Iris pigment epithelial cell (primary cell): ENCODE results near the gene IQSEC3.

Experiments
- DNase-seq: peaks from one replicate; pipeline ENCODE4 v3.0.0-alpha.2; 2011; ENCODE audit warnings: low read depth

The IQSEC3 gene

DNA sequence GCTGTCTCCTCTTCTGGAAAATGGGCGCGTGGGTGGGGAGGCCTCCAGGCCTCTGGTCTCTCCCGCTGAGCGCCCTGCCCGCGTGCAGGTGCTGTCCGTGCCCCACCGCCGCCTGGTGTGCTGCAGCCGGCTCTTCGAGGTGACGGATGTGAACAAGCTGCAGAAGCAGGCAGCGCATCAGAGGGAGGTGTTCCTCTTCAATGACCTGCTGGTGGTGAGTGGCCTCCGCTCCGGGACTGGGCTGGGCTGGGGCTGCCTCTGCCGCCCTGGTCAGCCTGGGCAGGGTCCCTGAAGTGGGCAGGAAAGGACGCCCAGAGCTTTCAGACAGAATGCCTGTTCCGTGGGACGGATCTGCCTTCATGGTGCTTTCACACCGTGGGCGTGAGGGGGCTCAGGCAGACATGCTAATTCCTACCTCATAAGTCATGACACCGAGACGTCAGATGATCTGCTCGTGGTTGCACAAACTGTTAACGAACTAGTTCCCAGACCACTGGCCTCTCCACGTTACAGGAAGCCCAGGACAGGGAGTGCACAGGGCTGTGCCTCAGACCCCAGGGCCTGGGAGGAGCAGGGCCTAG is 96.9 kb downstream of the IQSEC3 start:
- no peak for DNase-seq

DNA sequence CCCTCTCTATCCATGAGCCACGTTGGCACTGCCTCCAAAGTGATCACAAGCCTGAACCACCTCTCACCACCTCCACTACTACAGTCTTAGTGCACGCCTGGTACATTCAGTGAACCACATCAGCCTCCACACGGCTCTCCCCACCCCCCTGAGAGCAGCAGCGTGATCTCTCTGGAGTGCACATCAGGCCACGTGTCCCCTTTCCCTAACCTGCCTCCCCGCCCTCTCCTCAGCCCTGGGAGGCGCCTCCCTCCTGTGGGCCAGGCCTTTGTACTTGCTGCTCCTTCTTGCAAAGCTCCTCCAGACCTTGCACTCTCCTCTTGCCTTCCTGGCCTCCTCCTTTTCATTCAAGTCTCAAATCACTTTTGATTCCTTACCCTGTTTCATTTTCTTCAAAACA is 97.6 kb downstream of the IQSEC3 start:
- DNase-seq = no peak

- no peak for DNase-seq
Observed at GRCh38 chr12:165862-166368, 99.3 kb downstream of the IQSEC3 start.

DNA sequence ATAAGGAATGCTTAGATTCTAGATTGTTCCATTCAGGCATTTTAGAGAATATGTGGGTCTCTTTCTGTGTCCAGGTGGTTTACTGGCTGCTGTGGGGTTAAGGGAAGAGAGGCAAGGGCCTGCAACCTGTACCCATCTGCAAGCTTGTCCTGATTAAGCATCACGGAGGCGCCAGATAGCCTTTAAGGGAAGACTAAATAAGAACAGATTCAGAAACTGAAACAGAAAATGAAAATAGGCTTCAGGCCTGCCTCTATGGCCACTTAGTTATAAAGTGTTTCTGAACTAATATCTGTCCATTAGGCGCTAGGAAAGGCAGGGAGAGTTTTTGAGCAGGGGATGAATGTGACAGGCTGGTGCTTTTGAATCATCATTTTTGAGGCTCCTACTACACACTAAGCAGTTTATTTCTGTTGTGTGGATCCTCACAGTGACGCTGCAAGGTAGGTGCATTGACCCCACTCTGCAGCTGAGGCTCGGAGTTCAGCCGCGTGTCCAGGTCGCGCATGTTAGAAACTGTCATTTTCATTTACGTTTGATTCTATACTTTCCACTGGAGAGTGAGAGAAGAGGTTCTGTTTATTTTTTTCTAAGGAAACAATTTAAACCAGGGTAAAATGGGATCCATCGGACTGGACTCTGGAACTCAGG is 100.0 kb downstream of the IQSEC3 start:
- DNase-seq = no peak

DNA sequence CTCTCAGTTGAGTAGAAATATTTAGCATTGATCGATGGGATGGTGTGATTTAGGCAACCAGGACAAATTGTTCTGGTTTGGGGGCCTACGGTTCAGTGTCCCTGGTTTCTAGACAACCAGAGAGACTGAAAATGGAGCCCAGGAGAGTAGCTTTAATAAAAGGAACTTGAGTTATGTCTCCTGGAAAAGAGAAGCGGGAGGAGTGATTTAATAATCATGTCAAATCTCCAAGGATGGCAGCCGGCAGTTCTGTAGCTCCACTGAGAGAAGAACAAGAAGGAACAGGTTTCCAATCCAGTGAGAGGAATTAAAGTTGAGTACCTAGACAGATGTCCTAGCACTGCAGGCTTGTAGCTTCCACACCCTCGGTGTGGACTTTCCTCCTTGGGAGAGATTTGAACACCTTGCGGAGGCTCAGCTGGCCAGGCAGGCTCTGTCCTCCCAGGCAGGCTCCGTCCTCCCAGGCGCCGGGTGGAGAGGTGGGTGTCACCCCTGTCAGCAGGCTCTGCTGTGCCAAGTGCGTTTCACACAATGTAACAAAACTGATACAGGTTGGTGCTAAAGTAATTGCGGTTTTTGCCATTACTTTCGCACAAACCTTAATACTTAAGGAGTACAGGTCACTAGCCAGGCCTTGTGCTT is 101.5 kb downstream of the IQSEC3 start:
- no peak for DNase-seq

DNA sequence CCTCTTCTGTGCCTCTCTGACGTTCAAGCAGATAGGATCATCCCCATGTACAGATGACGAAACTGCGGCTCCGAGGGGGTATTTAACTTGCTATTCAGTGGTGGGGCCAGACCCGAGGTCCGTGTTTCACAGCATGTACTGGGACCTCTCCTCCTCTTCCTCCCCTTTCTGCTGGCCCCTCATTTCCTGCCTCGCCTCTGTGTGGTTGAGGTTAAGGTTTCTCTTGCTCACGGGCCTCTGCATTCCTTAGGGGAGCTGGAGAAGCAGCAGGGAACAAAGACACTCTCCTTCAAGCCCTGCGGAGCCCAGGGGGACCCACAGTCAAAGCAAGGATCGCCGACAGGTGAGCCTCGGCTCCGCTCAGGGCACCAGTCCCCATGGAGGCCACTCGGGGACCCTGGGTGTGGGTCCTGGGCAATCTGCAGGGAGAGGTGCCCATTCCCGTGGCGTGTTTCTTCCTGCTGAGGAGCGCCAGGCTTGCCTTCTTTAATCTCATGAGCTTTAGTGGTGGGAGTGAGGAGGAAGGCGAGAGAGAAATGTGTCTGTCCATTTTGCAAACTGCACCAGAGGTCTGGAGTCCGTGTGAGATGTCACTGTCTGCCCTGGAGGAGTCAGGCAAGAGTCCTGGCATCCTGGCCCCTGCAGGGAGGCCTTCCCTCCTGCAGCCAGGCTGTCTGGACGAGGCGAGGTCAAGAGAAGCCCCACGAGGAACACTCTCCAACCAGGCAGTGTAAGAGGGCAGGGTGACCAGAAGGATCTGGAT is 102.4 kb downstream of the IQSEC3 start:
- DNase-seq = no peak

GRCh38 chr12:169528-170370 is 103.2 kb downstream of the IQSEC3 start:
- no peak for DNase-seq

GRCh38 chr12:170371-171225 is 104.0 kb downstream of the IQSEC3 start:
- no peak for DNase-seq

DNA sequence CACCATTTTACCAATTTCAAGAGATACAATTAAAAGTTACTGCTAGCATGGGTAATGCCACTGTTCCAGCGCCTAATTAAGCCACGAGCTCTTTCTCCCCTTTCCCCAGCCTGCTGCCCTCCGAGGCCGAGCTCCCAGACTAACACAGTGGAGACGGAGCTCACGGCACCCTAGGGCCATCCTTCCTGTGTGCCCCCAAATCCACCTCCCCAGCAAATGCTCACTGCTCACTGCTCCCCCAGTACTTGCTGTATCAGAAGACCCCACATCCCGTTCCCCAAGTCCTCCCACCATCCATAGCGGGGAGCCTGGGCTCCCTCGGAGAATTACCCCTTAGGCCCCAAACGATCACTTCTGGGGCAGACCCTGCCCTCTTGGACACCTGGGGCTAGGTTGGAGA is 104.7 kb downstream of the IQSEC3 start:
- DNase-seq = no peak

- DNase-seq = no peak
Observed at GRCh38 chr12:171743-172676, 105.4 kb downstream of the IQSEC3 start.

GRCh38 chr12:172732-173161 is 106.2 kb downstream of the IQSEC3 start:
- no peak for DNase-seq

DNA sequence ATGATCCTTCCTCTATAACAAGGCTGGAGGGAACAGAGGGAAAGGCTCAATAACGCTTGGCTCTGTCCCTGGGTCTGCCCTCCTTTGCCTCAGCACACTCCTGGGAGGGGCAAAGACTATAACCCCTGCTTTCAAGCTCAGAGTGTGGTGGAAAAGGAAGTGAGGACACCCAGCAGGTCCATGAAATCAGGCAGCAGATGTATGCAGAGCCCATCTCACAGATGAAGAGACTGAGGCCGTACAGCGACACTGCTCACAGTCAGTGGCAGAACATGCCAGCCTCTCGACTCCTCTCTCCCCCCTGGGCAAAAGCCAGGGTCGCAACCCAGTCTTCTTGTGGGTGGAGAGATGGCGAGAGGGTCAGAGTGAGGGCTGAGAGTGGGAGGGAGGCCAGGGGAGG is 107.6 kb downstream of the IQSEC3 start:
- no peak for DNase-seq

- DNase-seq = no peak
Observed at GRCh38 chr12:174596-174995, 108.0 kb downstream of the IQSEC3 start.

DNA sequence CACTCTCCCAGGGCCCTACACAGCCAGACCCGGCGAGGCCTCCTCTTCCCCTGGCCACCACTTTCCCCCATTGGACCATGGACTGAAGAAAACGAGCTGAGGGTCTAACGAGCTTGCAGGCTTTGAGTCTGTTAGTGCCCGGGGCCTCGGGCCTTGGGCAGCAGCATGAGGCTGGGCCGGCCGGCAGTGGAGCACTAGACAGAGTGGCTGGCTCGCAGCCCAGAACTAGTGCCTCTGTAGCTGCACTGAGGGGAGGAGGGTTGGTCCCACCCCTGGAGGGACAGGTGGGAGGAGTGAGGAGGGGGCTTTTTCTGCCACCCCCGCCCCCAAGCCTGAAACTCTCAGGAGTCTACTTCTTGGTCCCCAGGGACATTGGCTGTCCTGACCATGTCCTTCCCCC is 108.7 kb downstream of the IQSEC3 start:
- DNase-seq = peak; percentile 6

DNA sequence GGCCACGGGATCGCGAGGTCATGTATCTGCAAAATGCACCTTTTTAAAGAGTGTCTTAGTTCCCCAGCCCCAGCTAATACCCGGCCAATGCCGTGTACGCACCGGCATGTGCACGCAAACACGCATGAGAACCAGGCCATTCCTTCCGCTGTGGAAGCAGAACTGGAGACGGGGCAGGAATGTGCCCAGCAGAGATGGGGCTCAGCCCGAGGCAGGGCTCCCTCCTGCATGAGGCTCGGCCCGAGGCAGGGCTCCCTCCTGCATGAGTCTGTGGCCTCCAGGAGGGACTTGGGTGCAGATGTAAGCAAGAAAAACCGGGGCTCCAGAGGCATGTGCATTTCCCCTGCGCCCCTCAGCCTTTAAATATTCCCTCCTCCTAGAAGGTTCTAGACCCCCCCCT is 109.2 kb downstream of the IQSEC3 start:
- no peak for DNase-seq

- peak; percentile 20 for DNase-seq
Observed at GRCh38 chr12:176321-177181, 110.0 kb downstream of the IQSEC3 start.

- DNase-seq = no peak
Observed at GRCh38 chr12:177336-177979, 110.9 kb downstream of the IQSEC3 start.
